ENCODE measurements around the gene IL21R.

IL21R gene

DNA sequence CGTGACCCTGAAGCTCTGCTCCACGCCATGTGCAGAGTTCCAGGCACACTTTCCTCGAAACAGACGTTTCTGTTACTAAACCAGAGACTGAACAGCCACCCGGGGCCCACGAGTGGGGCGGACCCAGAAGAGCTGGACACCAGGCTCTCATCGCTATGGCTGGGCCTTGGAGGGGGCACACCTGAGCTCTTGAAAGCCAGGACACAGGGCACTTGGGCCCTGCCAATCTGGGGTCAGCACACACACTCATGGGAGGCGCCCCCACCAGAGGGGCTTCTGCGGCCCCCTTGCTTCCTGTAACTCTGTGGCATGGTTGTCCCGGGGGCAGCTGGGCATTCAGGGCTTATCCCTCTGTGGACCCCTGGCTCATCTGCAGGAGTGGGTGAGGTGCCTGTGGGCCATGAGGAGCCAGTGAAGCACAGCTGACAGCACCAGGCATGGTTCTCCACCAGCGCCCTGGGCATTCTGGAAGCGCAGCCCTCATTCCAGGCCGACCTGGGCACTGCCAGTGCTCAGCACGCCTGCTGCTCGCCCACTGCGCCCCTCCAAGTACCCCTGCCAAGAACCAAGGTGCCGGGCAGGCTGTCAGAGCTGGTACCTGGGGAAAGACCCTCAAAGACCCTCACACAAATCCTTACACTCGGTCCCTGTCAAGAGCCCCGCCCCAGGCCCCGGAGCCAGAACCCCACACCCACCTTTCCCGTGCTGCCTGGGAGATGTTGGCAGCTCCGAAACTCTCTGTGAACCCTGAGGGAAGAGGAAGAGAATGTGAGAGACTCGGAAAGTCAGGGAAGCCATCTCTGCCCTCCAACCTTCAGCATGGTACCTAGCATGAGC, 61.1 kb downstream of the IL21R start:
- DNase-seq (ENCODE audit: low read depth in 2 of 2): no peak

DNA sequence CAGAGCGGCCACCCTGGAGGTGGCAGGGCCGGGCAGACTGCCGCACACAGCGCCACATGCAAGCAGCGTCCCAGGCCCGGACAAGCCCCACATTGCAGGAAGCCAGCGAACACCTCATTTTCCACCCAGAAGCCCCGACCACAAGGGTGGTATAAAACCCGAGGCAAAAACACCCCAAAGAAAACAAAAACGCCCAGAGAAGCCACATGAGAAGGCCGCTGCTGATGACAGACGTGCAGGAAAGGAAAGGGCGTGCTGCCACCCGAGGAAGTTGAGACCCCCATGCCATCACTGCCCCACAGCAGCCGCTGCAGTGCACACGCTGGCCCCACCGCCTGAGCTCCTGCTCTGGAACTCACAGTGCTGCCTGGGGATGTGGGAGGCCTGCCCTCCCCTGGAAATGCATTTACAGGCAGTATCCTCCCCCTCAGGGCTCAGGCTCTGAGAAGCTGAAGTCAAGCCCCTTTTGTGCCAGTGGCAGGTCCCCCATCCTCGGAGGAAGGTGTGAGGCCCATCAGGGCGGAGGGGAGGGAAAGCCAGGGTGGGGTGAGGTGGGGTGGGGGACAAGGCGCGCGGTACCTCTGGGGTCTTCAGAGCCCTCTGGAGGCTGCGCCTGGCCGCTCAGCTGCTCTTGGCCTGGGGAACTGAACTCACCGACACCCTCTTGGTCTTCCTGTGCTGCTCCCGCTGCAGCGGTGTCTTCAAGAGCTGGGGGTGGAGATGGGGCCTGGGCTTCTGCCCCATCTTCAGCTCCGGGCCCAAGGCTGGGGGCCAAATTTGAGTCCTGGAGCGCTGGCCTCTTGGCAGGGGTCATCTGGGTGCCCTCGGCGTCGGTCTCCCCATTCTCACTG, 62.0 kb downstream of the IL21R start:
- DNase-seq (ENCODE audit: low read depth in 2 of 2): peak; percentile 41 to 45

DNA sequence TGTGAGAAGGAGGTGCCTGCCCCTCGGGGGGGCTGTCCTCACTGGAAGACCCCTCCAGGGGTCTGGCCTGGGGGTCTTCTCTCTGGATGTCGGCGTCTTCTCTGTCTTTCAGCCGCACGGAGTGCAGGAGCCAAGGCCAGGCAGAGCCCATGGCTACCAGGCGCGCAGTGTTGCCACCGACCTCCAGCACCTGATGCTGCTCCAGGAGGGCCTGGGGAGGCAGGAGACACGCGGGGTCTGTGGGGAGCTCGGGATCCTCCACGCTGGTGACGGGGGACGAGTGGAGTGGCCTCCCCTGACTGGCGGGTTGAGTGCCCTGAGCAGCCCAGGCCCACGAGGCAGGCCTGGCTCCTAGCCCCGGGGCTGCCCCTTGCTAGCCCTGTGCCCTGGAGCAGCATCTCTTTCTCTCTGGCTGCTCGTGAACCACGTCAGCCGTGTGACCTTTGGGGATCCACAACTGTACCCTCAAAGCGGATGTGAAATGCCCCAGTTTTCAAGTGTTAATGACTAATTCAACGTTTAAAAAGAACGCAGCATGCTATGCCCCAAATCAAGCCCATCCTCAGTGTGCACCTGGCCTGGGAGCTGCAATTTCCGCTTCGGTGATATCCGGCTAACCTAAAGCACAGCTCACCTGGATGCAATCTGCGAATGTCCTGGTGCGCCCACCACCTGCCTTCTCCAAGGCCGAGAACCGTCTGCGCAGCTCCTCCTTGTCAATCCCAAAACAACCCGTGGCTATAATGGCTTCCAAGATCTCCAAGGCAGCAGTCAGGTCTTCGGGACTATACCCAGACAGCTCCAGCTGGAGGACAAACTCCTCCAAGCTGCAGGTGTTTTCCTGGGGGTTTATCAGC, 62.9 kb downstream of the IL21R start:
- no peak for DNase-seq (ENCODE audit: low read depth in 2 of 2)

DNA sequence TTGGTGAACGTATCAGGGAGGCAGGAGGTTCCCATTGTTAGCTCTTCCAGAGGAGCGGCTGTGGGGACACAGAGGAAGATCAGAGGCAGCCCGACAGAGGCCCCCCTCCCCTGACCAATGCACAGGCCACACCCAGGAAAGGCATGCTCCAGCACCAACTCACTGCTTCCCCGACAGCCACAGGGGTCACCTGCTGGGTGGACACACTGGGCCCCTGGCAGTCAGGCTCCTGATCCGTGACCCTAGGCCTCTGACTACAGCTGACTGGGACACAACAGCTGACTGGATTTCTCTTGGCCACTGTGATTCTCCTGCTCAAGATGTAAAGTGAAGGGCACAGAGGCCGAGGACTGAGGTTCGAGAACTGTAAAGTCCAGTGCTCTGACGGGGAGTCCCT, 63.5 kb downstream of the IL21R start:
- no peak for DNase-seq (ENCODE audit: low read depth in 2 of 2)

DNA sequence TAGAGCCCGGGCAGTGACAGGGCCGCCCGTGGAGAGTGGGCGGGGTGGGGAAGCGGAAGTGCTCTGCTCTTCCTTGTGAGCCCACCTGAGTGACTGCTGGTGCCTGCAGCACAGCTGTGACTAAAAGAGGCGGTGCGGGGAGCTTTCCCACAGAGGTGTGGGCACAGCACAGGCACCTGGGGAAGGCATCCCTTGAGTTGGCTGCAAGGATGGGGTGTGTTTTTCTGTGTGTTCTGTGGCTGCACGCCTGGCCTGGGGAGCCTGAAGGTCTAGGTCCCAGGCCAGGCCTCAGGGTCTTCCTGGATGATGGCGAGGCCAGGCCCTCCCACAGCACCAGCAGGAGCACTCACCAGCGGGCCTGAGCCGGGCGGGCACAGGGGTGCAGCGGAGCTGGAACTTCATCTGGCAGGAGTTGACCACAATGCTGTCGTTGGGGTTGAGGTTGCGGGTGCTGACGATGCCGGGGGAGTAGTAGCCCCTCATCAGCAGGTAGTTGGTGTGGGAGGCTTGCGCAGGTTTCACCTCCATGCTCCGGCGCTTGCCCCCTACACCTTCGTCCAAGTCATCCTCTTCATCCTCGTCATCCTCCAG, 67.1 kb downstream of the IL21R start:
- no peak for DNase-seq (ENCODE audit: low read depth in 2 of 2)

DNA sequence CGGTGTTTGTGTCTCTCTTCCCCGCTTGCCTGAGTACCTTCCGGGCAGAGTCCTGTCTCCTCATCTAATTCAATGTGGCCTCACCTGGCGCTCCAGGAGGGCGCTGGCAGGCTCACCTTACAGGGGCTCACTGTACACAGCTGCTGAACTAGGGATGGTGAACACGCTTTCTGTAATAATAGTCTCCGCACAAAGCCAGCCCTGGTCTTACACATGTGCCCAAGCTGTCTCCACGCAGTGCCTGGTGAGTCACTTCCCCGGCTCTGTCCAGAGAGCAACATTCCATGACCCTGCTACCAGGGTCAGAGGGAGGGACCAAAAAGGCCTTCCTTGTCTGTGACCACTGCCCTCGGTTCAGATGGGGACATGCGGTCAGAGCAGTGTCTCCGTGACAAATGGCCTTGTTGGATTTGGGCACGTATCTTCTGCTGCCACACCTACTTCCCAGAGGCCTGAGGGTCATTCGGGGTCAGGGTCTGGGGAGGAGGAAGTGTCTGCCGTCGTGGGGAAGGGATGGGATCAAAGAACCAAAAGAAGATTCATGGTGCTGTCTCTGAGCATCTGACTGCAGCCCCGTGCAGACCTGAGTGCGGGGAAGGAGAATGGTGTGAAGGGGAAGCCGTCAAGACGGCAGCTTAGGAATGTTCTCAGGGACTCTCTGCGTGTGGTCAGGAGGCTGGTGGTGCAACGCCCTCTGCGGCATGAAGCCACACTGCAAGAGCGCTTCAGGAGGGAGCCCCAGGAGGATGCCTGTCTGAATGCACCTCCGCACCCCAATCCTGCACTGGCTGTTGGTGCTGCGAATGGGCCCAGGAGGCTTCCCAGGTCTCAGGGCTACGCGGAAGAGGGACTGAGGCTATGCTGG, 68.8 kb downstream of the IL21R start:
- DNase-seq (ENCODE audit: low read depth in 2 of 2): no peak

DNA sequence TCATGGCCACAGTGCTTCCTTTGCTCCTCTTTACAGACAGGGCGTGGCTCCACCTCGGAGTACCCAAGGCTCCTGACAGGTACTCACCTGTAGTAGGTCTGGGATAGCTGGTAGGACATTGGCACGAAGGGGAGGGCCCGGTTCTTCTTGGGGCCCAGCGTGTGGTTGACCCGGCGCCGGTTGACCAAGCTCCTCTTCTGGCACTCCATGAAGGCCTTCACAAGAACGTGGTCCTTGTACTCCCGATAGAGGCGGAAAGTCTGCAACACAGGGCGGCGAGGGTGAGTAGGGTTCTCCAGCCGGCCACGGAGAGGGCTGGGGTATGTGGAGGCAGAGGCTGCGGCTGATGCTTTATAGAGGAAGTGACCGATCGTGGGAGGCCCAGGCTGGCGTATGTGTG, 69.7 kb downstream of the IL21R start:
- DNase-seq (ENCODE audit: low read depth in 2 of 2): no peak

DNA sequence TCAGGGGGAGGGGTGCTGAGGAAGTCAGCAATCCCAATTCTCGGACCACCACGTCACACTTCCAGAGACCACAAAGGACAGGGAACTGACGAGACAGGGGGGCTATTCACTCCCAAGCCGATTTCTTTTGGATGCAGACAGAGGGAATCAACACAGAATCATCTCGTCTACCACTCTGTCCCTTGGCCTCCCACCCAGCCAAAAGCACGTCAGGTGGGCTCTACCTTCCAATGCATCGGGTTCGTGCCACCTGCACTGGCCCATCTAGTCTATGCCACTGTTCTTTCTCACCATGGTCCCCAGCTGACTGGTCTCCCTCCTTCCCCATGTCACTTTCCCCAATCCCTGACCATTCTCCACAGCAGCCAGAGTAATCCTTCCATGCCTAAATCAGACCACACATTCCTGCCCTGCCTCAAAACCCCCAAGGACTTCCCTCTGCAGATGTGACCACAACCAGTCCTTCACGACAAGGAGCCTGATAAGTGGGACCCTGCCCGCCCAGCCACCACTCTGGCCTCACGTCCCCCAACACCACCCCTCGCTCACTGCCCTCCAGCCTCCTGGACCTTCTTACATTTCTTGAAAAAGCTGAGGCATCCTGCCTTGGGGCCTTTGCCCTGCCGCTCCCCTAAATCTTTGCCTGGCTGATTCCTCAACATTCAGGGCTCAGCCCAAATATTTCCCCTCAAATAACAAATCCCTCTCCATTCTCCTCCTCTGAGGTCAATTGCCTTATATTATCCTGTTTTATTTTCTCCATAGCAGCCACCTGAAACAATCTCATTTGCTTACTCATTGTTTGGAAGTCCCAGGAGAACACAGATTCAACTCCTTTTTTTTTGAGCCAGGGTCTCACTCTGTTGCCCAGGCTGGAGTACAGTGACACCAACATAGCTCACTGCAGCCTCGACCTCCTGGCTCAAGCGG, 70.4 kb downstream of the IL21R start:
- DNase-seq (ENCODE audit: low read depth in 2 of 2): no peak

DNA sequence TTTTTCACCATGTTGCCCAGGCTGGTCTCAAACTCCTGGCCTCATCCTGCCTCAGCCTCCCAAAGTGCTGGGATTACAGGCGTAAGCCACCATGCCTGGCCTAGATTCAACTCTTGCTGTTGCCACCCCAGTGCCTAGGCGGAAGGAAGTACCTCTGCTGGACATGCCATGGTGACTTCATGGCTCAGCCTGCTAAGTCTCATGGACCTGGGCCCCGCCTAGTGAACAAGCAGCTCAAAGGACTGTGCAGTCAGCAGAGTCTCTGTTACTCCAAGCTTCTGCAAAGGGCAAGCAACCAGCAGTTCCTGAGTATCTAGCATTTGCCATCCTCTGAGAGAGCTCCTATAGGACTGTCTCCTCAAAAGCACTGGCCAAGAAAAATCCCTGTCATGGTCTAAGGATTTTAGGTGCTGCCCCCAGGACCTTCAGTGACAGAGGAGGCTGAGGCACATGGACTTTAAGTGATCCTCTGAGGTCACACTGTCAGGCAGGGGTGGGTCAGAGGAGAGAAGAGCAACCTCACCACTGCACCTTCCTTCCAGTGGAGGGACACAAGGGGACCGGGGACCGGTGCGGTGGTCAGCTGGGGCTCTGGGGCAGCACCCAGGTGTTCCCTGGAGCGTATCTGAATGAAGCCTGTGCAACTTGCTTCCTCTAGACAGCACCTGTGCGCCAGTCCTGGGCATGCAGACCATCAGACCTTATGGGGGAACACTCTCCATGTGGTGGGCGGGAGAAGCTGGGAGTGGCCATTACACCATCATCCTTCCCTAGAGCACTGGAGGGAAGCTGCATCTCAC, 71.3 kb downstream of the IL21R start:
- no peak for DNase-seq (ENCODE audit: low read depth in 2 of 2)

DNA sequence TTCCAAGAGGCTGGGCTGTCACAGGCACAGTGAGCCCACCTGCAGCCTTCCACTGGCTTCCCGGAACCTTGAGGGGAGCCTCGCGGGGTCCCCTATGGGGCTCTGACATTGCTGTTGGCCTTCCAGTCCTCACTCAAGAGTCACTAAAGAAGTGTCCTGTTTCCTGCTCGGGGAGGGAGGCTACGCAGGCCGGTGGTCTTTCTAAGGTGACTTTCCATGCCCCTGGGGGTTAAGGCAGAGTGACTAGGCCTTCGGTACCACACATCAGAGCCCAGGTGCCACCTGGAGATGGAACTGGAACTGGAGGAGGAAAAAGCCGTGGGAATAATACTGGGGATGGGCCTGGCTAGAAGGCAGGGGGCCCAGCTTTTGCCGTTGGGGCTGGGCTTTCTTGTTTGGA, 72.1 kb downstream of the IL21R start:
- no peak for DNase-seq (ENCODE audit: low read depth in 2 of 2)

DNA sequence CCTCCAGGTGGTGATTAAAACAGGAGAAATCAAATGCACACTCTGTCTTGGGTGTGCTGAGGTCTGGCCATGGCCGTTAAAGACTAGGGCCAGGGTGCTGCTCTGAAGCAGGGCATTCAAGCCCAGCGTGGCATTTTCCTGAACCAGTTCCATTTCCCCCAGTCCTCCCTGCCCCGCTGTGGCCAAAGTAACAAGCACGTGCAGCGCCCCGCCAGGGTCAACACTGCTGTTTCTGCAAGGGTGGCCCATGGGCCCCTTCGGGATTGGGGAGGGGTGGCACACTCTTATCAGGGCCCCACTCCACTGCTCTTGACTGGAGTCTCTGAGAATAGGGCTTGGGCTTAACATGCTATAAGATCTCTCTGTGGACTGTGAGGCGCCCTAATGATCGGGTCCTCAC, 72.9 kb downstream of the IL21R start:
- DNase-seq (ENCODE audit: low read depth in 2 of 2): no peak

DNA sequence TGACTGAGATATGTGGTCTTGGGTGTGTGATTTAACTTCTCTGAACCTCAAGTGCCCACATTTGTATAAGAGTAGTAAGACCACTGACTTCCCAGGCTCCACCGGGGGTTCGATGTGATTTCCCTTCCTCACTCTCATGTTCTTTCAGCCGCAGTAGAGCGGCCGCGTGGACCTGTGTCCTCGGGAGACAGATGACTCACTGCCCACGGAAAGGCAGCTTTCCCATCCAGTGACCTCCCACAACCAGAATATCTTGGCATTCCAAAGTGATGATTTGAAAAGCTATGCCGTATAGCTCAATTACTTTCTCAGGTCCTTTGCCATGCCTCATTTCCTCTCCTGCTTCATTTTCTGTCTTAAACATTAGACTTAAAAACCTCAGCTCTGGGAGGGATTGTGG, 73.6 kb downstream of the IL21R start:
- DNase-seq (ENCODE audit: low read depth in 2 of 2): no peak

DNA sequence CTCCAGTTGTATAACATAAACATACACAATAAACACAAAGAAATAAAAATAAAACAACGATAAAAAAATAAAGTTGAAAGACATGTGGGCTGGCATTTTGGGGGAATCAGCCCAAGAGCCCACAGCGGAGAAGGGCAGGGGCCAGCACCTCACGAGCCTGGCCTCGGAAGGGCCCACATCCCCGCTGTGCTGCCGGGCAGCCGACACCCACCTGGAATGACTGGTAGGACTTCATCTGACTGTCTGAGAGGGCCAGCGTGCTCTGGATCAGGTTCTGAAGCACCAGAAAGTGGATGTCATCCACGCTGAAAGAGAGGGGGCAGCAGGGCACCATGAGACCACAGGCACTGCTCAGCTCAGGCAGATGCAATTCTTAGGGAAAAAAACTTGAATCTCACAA, 74.3 kb downstream of the IL21R start:
- DNase-seq (ENCODE audit: low read depth in 2 of 2): no peak

DNA sequence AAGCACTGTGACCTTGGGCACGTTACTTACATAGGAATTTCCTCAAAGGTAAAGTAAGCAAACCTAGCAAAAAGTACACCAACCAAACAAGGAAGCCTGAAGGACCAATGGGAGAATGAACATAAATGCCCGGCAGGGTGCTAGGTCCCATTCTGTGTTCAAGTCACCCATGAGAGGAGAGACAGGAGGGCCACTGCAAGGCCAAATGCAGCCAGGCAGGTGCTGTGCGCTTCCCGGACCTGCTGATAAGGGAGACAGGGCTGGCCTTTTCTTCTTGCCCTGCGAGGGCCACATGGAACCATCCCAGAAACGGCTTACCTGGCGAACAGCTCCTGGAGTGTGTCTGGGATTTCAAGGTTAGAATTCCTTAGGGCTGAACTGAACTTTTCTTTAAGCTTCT, 78.8 kb downstream of the IL21R start:
- no peak for DNase-seq (ENCODE audit: low read depth in 2 of 2)

DNA sequence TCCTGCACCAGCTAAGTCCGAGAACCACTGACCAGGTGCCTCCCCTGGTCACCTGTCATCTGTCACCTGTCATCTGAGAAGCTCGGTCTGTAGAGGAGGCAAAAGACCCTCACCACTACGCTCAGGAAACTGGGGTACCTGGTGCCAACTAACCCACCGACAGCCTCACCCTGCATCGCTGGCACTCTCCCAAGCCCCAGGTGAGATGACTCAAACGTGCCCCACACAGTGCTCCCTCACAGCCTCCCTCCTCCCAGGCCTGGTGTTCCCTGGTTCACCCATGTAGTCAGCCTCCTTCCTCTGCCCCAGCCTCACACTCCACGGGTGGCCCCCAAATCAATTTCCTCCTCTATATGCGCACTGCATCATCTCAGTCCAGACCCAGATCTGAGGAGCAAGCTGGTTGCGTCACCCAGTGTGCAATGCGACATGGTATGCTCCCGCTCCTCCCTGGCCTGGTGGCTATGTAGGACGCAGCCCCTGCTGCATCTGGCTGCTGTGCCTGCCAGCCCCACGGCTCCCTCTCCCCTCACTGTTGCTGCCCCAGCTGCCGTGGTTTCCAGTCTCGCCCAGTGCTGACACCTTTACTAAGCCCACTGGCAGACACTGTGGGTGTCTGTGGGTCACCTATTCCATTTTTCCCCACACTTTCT, 79.4 kb downstream of the IL21R start:
- DNase-seq (ENCODE audit: low read depth in 2 of 2): no peak

DNA sequence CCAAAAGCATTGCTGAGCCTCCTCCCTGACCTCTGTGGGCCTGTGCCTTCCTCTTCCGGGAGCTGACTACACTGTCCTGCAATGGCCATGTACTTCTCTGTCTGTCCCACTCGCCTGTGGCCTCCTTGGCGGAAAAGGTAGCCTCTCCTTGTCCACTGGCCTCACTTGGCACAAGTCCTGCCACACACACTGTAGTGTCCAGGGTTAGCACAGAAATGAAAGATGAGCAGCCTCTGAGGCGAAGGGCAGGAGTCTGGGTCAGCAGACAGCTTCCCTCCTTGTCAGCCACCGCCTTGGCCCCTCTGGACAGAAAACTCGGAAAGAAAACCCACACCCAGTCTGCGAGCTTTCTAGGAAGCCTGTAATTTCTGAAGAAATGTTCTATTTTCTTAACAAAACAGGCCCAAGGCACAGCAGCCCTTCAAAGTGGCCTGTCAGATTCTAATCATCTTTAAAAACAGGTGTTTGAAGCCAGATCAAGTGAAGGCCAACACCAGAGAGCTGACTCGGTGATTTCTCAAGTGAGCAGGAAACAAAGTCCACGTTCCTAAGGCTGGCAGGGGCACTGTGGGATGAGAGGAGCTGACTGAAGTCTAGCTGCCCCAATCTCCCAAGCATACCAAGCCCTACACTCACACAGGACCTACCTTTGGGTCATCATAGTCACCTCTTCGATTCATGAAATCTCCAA, 80.6 kb downstream of the IL21R start:
- no peak for DNase-seq (ENCODE audit: low read depth in 2 of 2)

DNA sequence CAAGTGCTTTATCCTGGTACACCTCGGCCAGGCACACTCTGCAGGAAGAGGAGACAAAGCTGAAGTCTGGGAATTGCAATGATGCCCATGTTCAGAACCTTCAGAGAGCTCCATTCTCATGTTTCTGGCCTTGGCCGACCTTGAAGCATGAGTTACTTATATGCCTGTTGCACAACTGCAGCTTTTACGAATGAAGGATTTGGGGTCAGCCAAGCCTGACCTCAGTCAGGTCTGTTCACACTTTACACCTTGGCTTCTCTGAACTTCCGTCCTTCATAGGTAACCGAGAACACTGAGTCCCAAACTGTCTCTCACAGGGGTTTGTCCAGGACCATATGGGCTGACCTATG, 81.1 kb downstream of the IL21R start:
- no peak for DNase-seq (ENCODE audit: low read depth in 2 of 2)

DNA sequence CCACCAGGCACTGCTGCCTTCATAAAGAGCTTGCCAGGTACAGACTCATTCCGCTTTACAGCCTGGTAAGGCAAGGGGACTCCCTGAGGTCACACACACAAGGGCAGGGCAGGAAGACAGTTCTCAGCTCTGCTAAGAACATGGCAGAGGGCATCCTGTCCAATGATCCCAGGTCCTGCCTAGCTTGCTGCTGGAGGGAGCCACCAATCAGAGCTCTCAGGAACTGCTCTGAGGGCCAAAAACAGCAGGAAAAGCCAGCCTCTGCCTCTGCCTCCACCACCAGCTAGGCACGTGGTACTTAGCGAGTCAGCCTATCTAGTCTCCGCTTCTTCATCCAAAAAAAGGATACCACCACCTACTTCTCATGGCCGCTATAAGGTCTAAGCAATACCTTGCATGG, 81.7 kb downstream of the IL21R start:
- DNase-seq (ENCODE audit: low read depth in 2 of 2): no peak

All from stimulated activated CD8-positive, alpha-beta memory T cell treated with anti-CD3 and anti-CD28 coated beads, Interleukin-2, amount 100 ng/mL, for 48 hours (primary cell).